Body of pancreas (tissue), 4 donors: ENCODE results near the gene BBOX1.

Experiments
- POLR2A ChIP-seq, 3 donors: fragments of 450-650 bp; IDR thresholded peaks; one replicate each; pipeline ENCODE4 v1.6.1; 2016; ENCODE audit warnings: antibody characterized with exemption in 3 of 3, mild to moderate bottlenecking in 2 of 3
- TF ChIP-seq, protein P1 (sequence below), 7 experiments: fragments of 450-650 bp in 4 of 7; fragments of 200-600 bp in 3 of 7; sonication (generic) in 3 of 7; IDR thresholded peaks; one replicate each; pipeline ENCODE4 v1.5.1; 2016 to 2019; ENCODE audit warnings: antibody characterized with exemption in 7 of 7

DNA sequence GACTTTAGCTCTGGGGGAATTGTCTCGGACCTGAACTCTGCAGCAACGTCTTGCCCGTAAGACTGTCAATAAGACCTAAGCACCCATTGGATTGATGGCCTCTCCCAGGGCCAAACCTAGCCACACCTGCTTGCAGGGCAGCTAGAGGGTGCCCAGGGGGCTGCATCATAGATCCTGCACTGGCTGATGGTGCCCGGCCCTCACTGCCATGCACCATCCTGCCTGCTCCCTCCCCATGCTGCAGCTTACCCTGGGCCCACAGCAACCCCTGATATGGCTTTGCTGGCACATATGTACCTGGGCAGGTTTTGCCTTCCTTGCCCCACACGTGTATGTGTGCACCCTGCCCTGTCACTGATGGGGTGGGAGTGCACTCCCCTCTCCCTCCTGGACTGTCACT is 8.9 kb upstream of the BBOX1 start:
- TF ChIP-seq POLR2A (IDR thresholded peaks at IDR 0.05), result no peak
- TF ChIP-seq, protein P1, sequence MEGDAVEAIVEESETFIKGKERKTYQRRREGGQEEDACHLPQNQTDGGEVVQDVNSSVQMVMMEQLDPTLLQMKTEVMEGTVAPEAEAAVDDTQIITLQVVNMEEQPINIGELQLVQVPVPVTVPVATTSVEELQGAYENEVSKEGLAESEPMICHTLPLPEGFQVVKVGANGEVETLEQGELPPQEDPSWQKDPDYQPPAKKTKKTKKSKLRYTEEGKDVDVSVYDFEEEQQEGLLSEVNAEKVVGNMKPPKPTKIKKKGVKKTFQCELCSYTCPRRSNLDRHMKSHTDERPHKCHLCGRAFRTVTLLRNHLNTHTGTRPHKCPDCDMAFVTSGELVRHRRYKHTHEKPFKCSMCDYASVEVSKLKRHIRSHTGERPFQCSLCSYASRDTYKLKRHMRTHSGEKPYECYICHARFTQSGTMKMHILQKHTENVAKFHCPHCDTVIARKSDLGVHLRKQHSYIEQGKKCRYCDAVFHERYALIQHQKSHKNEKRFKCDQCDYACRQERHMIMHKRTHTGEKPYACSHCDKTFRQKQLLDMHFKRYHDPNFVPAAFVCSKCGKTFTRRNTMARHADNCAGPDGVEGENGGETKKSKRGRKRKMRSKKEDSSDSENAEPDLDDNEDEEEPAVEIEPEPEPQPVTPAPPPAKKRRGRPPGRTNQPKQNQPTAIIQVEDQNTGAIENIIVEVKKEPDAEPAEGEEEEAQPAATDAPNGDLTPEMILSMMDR (IDR thresholded peaks at IDR 0.05), result no peak
